HCT116 (cell line): Measurements from ENCODE around the gene MTHFR. TPM values are rescaled to one million over a fixed set of nuclear protein-coding genes. Genes with fewer than 3 reads are reported as not detected.
"Not testable (repeated sequence)": the region's sequence is repeated elsewhere in the genome, so short reads cannot be mapped to it uniquely, and the experiment has no call there.

ENCODE experiments used
- ATAC-seq: fragments of 200-7000 bp; cut with Tn5 transposase; 2 replicates; pipeline ENCODE4 v1.9.1; 2020; ENCODE audit warnings: mild to moderate bottlenecking, moderate library complexity
- BruUV-seq: library from RNA; stranded (reverse); fragments of 400-500 nt; replicated peaks from 2 replicates; lab custom pipeline; 2021; lab: Mats Ljungman, UMichigan
- CTCF ChIA-PET: fragments of 300-600 bp; sonication (Branson Sonifier 250); formaldehyde crosslinking; loops from one replicate; lab custom pipeline; 2021; ENCODE audit warnings: antibody characterized with exemption; lab: Charles Lee
- POLR2A ChIA-PET: fragments of 300-600, 350-600 bp; sonication (Branson Sonifier 250); formaldehyde crosslinking; loops from one replicate; lab custom pipeline; 2021; ENCODE audit warnings: antibody characterized with exemption; lab: Charles Lee
- RAD21 ChIA-PET, 2 experiments: fragments of 300-600 bp; sonication (Branson Sonifier 250); formaldehyde crosslinking; loops; one replicate each; lab custom pipeline; 2023; ENCODE audit warnings: low total read pairs in 2 of 2; ENCODE audit not compliant: uncharacterized antibody in 2 of 2, unreplicated experiment in 2 of 2, low non-redundant PET in 1 of 2; lab: Charles Lee
- DNase-seq: peaks from one replicate; pipeline ENCODE4 v3.0.0-alpha.2; 2010; ENCODE audit warnings: low read depth, low spot score
- H2AFZ ChIP-seq: fragments of 200-600 bp; shearing (Covaris generic), sonication (generic); 2 replicates; pipeline ENCODE4 v1.6.1; 2017; ENCODE audit warnings: low read depth, mixed run types, mixed read lengths, antibody characterized with exemption, low read length; ENCODE audit not compliant: poor library complexity, severe bottlenecking
- H3K27ac ChIP-seq: 2 replicates; pipeline ENCODE4 v1.5.1; 2012; ENCODE audit warnings: low read depth, low read length
- H3K27me3 ChIP-seq: fragments of 200-600 bp; sonication (generic); 2 replicates; pipeline ENCODE4 v1.6.1; 2016; ENCODE audit warnings: mixed run types, low read length, mixed read lengths; ENCODE audit not compliant: insufficient read depth
- H3K36me3 ChIP-seq, 2 experiments: fragments of 200-500 bp in 1 of 2; fragments of 200-600 bp in 1 of 2; sonication (Bioruptor generic) in 1 of 2; sonication (generic) in 1 of 2; 2 replicates each; pipeline versions ENCODE4 v1.5.1 to v1.6.1; 2014 to 2016; ENCODE audit warnings: low read length in 2 of 2, inconsistent platforms in 1 of 2, mixed read lengths in 1 of 2, mixed run types in 1 of 2; ENCODE audit not compliant: insufficient read depth in 2 of 2, control insufficient read depth in 1 of 2
- H3K4me1 ChIP-seq, 2 experiments: fragments of 200-600 bp in 1 of 2; sonication (generic) in 1 of 2; 2 replicates each; pipeline versions ENCODE4 v1.5.1 to v1.6.1; 2012 to 2017; ENCODE audit warnings: low read length in 2 of 2, inconsistent platforms in 1 of 2, mild to moderate bottlenecking in 1 of 2, mixed read lengths in 1 of 2, mixed run types in 1 of 2, moderate library complexity in 1 of 2; ENCODE audit not compliant: insufficient read depth in 2 of 2, control insufficient read depth in 1 of 2
- H3K4me2 ChIP-seq: fragments of 200-600 bp; sonication (generic); 2 replicates; pipeline ENCODE4 v1.6.1; 2017; ENCODE audit warnings: mixed run types, low read length, mixed read lengths
- H3K4me3 ChIP-seq, 2 experiments: fragments of 200-600 bp in 1 of 2; sonication (generic) in 1 of 2; replicated peaks in 1 of 2; 2 replicates each; pipeline ENCODE4 v1.5.1; 2011 to 2016; ENCODE audit warnings: low read length in 2 of 2, control low read depth in 1 of 2, low read depth in 1 of 2, mild to moderate bottlenecking in 1 of 2, mixed read lengths in 1 of 2, mixed run types in 1 of 2
- H3K79me2 ChIP-seq: fragments of 200-600 bp; sonication (generic); 2 replicates; pipeline ENCODE4 v1.6.1; 2017; ENCODE audit warnings: mild to moderate bottlenecking, mixed run types, low read length, moderate library complexity, mixed read lengths; ENCODE audit not compliant: insufficient read depth
- H3K9ac ChIP-seq: fragments of 200-600 bp; sonication (generic); 2 replicates; pipeline ENCODE4 v1.6.1; 2016; ENCODE audit warnings: low read length, mixed read lengths
- H3K9me2 ChIP-seq: fragments of 200-600 bp; sonication (generic), shearing (Covaris generic); 2 replicates; pipeline ENCODE4 v1.6.1; 2017; ENCODE audit warnings: mixed run types, mild to moderate bottlenecking, moderate library complexity; ENCODE audit not compliant: insufficient read depth
- H3K9me3 ChIP-seq, 2 experiments: fragments of 200-500 bp in 1 of 2; fragments of 200-600 bp in 1 of 2; sonication (Bioruptor generic) in 1 of 2; sonication (generic) in 1 of 2; 2 replicates each; pipeline ENCODE4 v1.6.1; 2014 to 2017; ENCODE audit warnings: low read length in 2 of 2, mixed read lengths in 2 of 2, inconsistent platforms in 1 of 2, low read depth in 1 of 2, mild to moderate bottlenecking in 1 of 2, mixed run types in 1 of 2, moderate library complexity in 1 of 2; ENCODE audit not compliant: control insufficient read depth in 1 of 2, insufficient read depth in 1 of 2
- H4K20me1 ChIP-seq: fragments of 200-600 bp; sonication (generic), shearing (Covaris generic); 2 replicates; pipeline ENCODE4 v1.6.1; 2017; ENCODE audit warnings: mixed run types, mild to moderate bottlenecking, moderate library complexity; ENCODE audit not compliant: insufficient read depth
- CBX3 ChIP-seq: IDR thresholded peaks from 2 replicates; pipeline ENCODE4 v1.6.1; 2012; ENCODE audit warnings: low read depth
- SIN3A ChIP-seq: IDR thresholded peaks from 2 replicates; pipeline ENCODE4 v1.6.1; 2012; ENCODE audit warnings: low read depth
- intact Hi-C: fragments of 100-400 bp; cut with micrococcal nuclease; formaldehyde crosslinking; loops from 2 replicates; pipeline ENCODE4 v1.10.0; 2022
- total RNA-seq: library from RNA; stranded (reverse); gene quantifications from one replicate; pipeline ENCODE4 v1.2.1, GENCODE V29; 2021; ENCODE audit not compliant: unreplicated experiment
- TF ChIP-seq, protein P1 (sequence below): IDR thresholded peaks from 2 replicates; pipeline ENCODE4 v1.6.1; 2012; ENCODE audit warnings: low read depth
- TF ChIP-seq, protein P2 (sequence below): IDR thresholded peaks from 2 replicates; pipeline ENCODE4 v1.6.1; 2011; ENCODE audit warnings: mild to moderate bottlenecking, low read length, moderate library complexity; ENCODE audit not compliant: insufficient replicate concordance; ENCODE audit errors: extremely low read depth

The MTHFR gene
- total RNA-seq, 1 experiment from 2014 or later, result 20.9 TPM

DNA sequence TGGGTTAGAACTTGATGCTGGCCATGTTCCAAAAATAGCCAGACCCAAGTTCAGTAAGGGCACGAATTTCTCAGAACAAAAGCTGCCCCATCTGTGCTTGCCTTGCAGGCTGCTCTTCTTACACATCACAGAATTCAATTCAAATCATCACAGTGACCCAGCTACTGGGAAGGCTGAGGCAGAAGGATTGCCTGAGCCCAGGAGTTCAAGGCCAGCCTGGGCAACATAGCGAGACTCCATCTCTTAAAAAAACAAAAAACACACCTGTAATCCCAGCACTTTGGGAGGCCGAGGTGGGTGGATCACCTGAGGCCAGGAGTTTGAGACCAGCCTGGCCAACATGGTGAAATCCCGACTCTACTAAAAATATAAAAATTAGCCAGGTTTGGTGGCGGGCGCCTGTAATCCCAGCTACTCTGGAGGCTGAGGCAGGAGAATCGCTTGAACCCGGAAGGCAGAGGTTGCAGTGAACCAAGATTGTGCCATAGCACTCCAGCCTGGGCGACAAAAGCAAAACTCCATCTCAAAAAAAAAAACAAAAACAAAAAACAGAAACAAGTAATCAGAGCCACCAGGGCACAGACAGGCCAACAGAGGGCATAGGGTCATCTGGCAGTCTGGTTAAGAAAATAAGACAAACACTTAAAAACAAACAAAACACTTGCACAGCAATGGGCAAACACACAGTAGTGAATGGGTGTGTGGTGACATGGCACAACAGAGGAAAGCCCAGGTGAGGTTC is 1.7 kb downstream of the MTHFR start:
- RAD21 ChIA-PET, result interaction anchor here in 1 of 2 experiments (0.6 kb wide), 1 partner anchor 51 kb away, joined by 4 read pairs; no protein-coding TSS in a partner anchor

DNA sequence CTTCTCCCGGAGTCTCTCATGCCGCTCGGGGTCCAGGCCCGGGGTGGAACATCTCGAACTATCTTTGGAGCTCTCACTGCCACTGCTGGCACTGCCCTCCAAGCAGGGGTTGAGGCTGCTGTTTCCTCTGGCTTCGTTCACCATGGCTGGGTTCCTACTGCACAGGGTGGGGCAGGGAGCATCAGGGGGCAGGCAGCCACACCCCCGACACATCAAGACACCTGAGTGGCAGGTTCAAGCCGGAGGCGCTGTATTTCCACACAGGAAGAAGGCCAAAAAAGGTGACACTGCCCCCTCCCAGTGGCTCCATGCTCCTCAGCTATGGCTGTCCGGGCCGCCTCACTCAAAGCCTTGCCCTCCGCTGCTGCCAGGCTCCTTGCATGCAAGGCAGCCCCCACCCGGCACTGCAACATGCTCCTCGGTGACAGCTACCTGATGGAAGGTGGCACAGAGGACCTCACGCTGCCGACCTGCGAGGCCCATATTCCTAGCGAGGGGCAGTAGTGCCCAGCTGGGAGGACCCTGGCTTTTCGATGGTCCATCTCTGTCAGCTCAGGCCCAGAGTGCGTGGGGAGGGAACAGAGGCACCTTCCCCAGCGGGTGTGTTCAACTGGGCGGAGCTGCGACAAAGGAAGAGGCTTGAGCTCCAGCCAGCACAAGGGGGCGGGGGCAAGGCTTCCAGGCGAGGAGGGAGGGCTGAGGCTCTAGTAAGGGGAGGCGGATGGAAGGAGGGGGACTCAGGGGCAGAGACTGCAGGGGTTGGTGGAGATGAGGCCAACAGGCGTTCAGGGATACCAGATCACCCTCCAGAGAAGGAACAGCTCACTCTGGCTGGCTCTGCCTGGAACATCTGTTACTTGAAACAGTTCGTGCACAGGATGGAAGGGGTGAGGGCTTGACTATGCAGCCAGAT is 2.5 kb downstream of the MTHFR start:
- POLR2A ChIA-PET, result interaction anchor here (1.0 kb wide), 2 partner anchors 16 to 105 kb away, joined by 3 to 4 read pairs; no protein-coding TSS in a partner anchor
- DNase-seq (peak; percentile 36), ATAC-seq (peak; percentile 39)
- Histone ChIP-seq H3K27me3 (no peaks in the 10 kb centered on the region), H3K27ac (peak overlapping the region; percentile 54), H4K20me1 (no peaks in the 10 kb centered on the region), H3K4me2 (peak overlapping the region; percentile 94), H3K4me1 (peaks cover 38 to 64% of the 10 kb centered on the region in 2 experiments), H3K9me2 (no peaks in the 10 kb centered on the region), H3K9ac (peak overlapping the region; percentile 43), H2AFZ (no peak overlapping the region), H3K79me2 (peaks cover 14% of the 10 kb centered on the region), H3K4me3 (peak overlapping the region; percentile 34 to 50), H3K9me3 (no peaks in the 10 kb centered on the region)
- no TSS peak for BruUV-seq
- intact Hi-C loops, result no loop called here
- CTCF ChIA-PET, result interaction anchor here (0.7 to 0.8 kb wide), 2 partner anchors 16 to 65 kb away, joined by 3 read pairs; no protein-coding TSS in a partner anchor
- TF ChIP-seq, protein P1, sequence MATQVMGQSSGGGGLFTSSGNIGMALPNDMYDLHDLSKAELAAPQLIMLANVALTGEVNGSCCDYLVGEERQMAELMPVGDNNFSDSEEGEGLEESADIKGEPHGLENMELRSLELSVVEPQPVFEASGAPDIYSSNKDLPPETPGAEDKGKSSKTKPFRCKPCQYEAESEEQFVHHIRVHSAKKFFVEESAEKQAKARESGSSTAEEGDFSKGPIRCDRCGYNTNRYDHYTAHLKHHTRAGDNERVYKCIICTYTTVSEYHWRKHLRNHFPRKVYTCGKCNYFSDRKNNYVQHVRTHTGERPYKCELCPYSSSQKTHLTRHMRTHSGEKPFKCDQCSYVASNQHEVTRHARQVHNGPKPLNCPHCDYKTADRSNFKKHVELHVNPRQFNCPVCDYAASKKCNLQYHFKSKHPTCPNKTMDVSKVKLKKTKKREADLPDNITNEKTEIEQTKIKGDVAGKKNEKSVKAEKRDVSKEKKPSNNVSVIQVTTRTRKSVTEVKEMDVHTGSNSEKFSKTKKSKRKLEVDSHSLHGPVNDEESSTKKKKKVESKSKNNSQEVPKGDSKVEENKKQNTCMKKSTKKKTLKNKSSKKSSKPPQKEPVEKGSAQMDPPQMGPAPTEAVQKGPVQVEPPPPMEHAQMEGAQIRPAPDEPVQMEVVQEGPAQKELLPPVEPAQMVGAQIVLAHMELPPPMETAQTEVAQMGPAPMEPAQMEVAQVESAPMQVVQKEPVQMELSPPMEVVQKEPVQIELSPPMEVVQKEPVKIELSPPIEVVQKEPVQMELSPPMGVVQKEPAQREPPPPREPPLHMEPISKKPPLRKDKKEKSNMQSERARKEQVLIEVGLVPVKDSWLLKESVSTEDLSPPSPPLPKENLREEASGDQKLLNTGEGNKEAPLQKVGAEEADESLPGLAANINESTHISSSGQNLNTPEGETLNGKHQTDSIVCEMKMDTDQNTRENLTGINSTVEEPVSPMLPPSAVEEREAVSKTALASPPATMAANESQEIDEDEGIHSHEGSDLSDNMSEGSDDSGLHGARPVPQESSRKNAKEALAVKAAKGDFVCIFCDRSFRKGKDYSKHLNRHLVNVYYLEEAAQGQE, result no peak
- TF ChIP-seq SIN3A (no peak), CBX3 (no peak)
- TF ChIP-seq, protein P2, sequence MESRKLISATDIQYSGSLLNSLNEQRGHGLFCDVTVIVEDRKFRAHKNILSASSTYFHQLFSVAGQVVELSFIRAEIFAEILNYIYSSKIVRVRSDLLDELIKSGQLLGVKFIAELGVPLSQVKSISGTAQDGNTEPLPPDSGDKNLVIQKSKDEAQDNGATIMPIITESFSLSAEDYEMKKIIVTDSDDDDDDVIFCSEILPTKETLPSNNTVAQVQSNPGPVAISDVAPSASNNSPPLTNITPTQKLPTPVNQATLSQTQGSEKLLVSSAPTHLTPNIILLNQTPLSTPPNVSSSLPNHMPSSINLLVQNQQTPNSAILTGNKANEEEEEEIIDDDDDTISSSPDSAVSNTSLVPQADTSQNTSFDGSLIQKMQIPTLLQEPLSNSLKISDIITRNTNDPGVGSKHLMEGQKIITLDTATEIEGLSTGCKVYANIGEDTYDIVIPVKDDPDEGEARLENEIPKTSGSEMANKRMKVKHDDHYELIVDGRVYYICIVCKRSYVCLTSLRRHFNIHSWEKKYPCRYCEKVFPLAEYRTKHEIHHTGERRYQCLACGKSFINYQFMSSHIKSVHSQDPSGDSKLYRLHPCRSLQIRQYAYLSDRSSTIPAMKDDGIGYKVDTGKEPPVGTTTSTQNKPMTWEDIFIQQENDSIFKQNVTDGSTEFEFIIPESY, result no peak
- TF ChIP-seq, all 23 proteins: peak for 0
- RAD21 ChIA-PET, result interaction anchor here in 1 of 2 experiments (0.6 kb wide), 1 partner anchor 50 kb away, joined by 4 read pairs; no protein-coding TSS in a partner anchor
- H3K36me3 ChIP-seq, result no peaks in the 10 kb centered on the region

More for the DNA sequence above, 1.7 kb downstream of the MTHFR start:
- H3K27me3 ChIP-seq, H3K36me3 ChIP-seq, H2AFZ ChIP-seq, ATAC-seq, intact Hi-C loops, DNase-seq, BruUV-seq, H3K9me3 ChIP-seq, H4K20me1 ChIP-seq, H3K9me2 ChIP-seq: not testable (repeated sequence)
- Histone ChIP-seq H3K4me1 (peaks cover 38 to 64% of the 10 kb centered on the region in 2 experiments), H3K4me3 (peak overlapping the region; percentile 58 to 71), H3K9ac (peak overlapping the region; percentile 61), H3K4me2 (peak overlapping the region; percentile 94), H3K79me2 (peaks cover 15% of the 10 kb centered on the region), H3K27ac (peak overlapping the region; percentile 89)
- ChIA-PET POLR2A (interaction anchor here (1.0 kb wide), 2 partner anchors 17 to 104 kb away, joined by 3 to 4 read pairs; no protein-coding TSS in a partner anchor), CTCF (interaction anchor here (0.8 kb wide), 1 partner anchor 17 kb away, joined by 3 read pairs; no protein-coding TSS in a partner anchor)
